H1 (cell line): ENCODE measurements around the gene RNF6. TPM values are rescaled to one million over a fixed set of nuclear protein-coding genes. Genes with fewer than 3 reads are reported as not detected.

Experiments used
- CTCF ChIA-PET: fragments of 300-600 bp; sonication (Branson Sonifier 250); formaldehyde crosslinking; loops from one replicate; lab custom pipeline; 2021; ENCODE audit not compliant: partially characterized antibody; lab: Charles Lee
- POLR2A ChIA-PET: fragments of 300-600 bp; sonication (Branson Sonifier 250); formaldehyde crosslinking; loops from one replicate; lab custom pipeline; 2021; ENCODE audit warnings: inconsistent platforms; ENCODE audit not compliant: partially characterized antibody; lab: Charles Lee
- DNase-seq, 2 experiments: peaks; one replicate each; pipeline versions ENCODE4 v3.0.0 to v3.0.0-alpha.2; 2010 to 2022; ENCODE audit warnings: low spot score in 2 of 2, low read depth in 1 of 2, mixed read lengths in 1 of 2
- FAIRE-seq: peaks from 2 replicates; lab custom pipeline; 2011; peaks lifted over from hg19 to GRCh38; lab: Jason Lieb, UNC
- H2AFZ ChIP-seq: 2 replicates; pipeline ENCODE4 v1.8.1; 2012; ENCODE audit warnings: low read length, inconsistent platforms
- H2AK5ac ChIP-seq: 2 replicates; pipeline ENCODE4 v1.6.1; 2013; ENCODE audit warnings: low read depth, low read length
- H2BK120ac ChIP-seq: replicated peaks from 2 replicates; pipeline ENCODE3; 2013; ENCODE audit warnings: low read depth, low read length, inconsistent platforms
- H2BK12ac ChIP-seq: 2 replicates; pipeline ENCODE4 v1.6.1; 2013; ENCODE audit warnings: low read depth, low read length
- H2BK15ac ChIP-seq: 2 replicates; pipeline ENCODE4 v1.6.1; 2013; ENCODE audit warnings: low read length
- H2BK20ac ChIP-seq: 2 replicates; pipeline ENCODE4 v1.6.1; 2013; ENCODE audit warnings: low read length
- H2BK5ac ChIP-seq: 2 replicates; pipeline ENCODE4 v1.6.1; 2013; ENCODE audit warnings: low read depth, low read length
- H3K14ac ChIP-seq: 2 replicates; pipeline ENCODE4 v1.6.1; 2013; ENCODE audit warnings: inconsistent platforms; ENCODE audit not compliant: insufficient read length
- H3K18ac ChIP-seq: 2 replicates; pipeline ENCODE4 v1.6.1; 2013; ENCODE audit warnings: low read length; ENCODE audit errors: extremely low read depth
- H3K23ac ChIP-seq: 2 replicates; pipeline ENCODE4 v1.6.1; 2013; ENCODE audit warnings: inconsistent platforms; ENCODE audit not compliant: insufficient read length
- H3K23me2 ChIP-seq: 2 replicates; pipeline ENCODE4 v1.6.1; 2013; ENCODE audit warnings: low read depth, low read length
- H3K27ac ChIP-seq: 2 replicates; pipeline ENCODE4 v1.6.1; 2011; ENCODE audit warnings: low read depth, low read length, inconsistent platforms
- H3K27me3 ChIP-seq, 4 experiments: replicated peaks in 1 of 4; 1 replicate in 1 of 4; 2 replicates in 3 of 4; pipeline versions ENCODE4 v1.6.1 to v1.8.1; 2011 to 2013; ENCODE audit warnings: low read length in 3 of 4, mild to moderate bottlenecking in 3 of 4, inconsistent platforms in 2 of 4, mixed read lengths in 2 of 4, moderate library complexity in 1 of 4; ENCODE audit not compliant: control insufficient read depth in 3 of 4, insufficient read depth in 3 of 4; ENCODE audit errors: extremely low read depth in 1 of 4
- H3K36me3 ChIP-seq, 4 experiments: 2 replicates each; pipeline versions ENCODE4 v1.6.1 to v1.8.1; 2011 to 2013; ENCODE audit warnings: mild to moderate bottlenecking in 4 of 4, low read length in 3 of 4, moderate library complexity in 2 of 4, control low read depth in 1 of 4, inconsistent platforms in 1 of 4; ENCODE audit not compliant: insufficient read depth in 4 of 4, control insufficient read depth in 2 of 4
- H3K4ac ChIP-seq: replicated peaks from 2 replicates; pipeline ENCODE3; 2013; ENCODE audit warnings: low read length, low read depth, mixed read lengths, inconsistent platforms; ENCODE audit not compliant: insufficient read length
- H3K4me1 ChIP-seq, 4 experiments: replicated peaks in 1 of 4; 1 replicate in 1 of 4; 2 replicates in 3 of 4; pipeline versions ENCODE4 v1.6.1 to v1.8.1; 2011 to 2013; ENCODE audit warnings: low read length in 3 of 4, inconsistent platforms in 2 of 4, mixed read lengths in 1 of 4; ENCODE audit not compliant: insufficient read depth in 4 of 4, control insufficient read depth in 3 of 4
- H3K4me2 ChIP-seq, 2 experiments: 2 replicates each; pipeline versions ENCODE4 v1.6.1 to v1.8.1; 2011 to 2013; ENCODE audit warnings: low read depth in 2 of 2, low read length in 2 of 2, control low read depth in 1 of 2, inconsistent platforms in 1 of 2, mild to moderate bottlenecking in 1 of 2; ENCODE audit not compliant: insufficient read depth in 1 of 2
- H3K4me3 ChIP-seq, 4 experiments: fragments of 200-600, 300-600 bp in 1 of 4; sonication (generic), shearing (Covaris generic), sonication (Bioruptor Twin) in 1 of 4; 2 replicates each; pipeline versions ENCODE4 v1.5.1 to v1.8.1; 2011 to 2016; ENCODE audit warnings: low read length in 4 of 4, low read depth in 3 of 4, control low read depth in 2 of 4, inconsistent platforms in 2 of 4, mild to moderate bottlenecking in 2 of 4, mixed read lengths in 1 of 4, moderate library complexity in 1 of 4; ENCODE audit not compliant: insufficient read depth in 2 of 4; ENCODE audit errors: extremely low read depth in 1 of 4
- H3K56ac ChIP-seq: replicated peaks from 2 replicates; pipeline ENCODE3; 2013; ENCODE audit warnings: low read depth, mild to moderate bottlenecking, mixed read lengths, low read length, inconsistent platforms; ENCODE audit not compliant: insufficient read length
- H3K79me1 ChIP-seq: 2 replicates; pipeline ENCODE4 v1.6.1; 2013; ENCODE audit warnings: low read depth, low read length, control low read depth
- H3K79me2 ChIP-seq, 2 experiments: 2 replicates each; pipeline versions ENCODE4 v1.6.1 to v1.8.1; 2012 to 2013; ENCODE audit warnings: low read length in 2 of 2, mild to moderate bottlenecking in 2 of 2, inconsistent platforms in 1 of 2; ENCODE audit not compliant: insufficient read depth in 2 of 2, control insufficient read depth in 1 of 2
- H3K9ac ChIP-seq, 4 experiments: replicated peaks in 1 of 4; 1 replicate in 1 of 4; 2 replicates in 3 of 4; pipeline versions ENCODE4 v1.6.1 to v1.8.1; 2011 to 2013; ENCODE audit warnings: low read depth in 3 of 4, low read length in 3 of 4, control low read depth in 2 of 4, mild to moderate bottlenecking in 2 of 4, moderate library complexity in 2 of 4, inconsistent platforms in 1 of 4; ENCODE audit errors: extremely low read depth in 1 of 4
- H3K9me3 ChIP-seq, 2 experiments: 2 replicates each; pipeline versions ENCODE4 v1.6.1 to v1.8.1; 2012 to 2013; ENCODE audit warnings: mild to moderate bottlenecking in 2 of 2, moderate library complexity in 2 of 2, control low read depth in 1 of 2, inconsistent platforms in 1 of 2, low read depth in 1 of 2, low read length in 1 of 2, mixed read lengths in 1 of 2; ENCODE audit not compliant: insufficient read depth in 2 of 2
- H4K20me1 ChIP-seq, 2 experiments: replicated peaks in 1 of 2; 2 replicates each; pipeline versions ENCODE3 to v1.8.1; 2011 to 2013; ENCODE audit warnings: inconsistent platforms in 2 of 2, low read length in 2 of 2, mild to moderate bottlenecking in 1 of 2; ENCODE audit not compliant: insufficient read depth in 2 of 2, control insufficient read depth in 1 of 2
- H4K5ac ChIP-seq: 2 replicates; pipeline ENCODE4 v1.6.1; 2013; ENCODE audit warnings: low read length, low read depth, mixed read lengths, inconsistent platforms; ENCODE audit not compliant: insufficient read length
- H4K8ac ChIP-seq: 2 replicates; pipeline ENCODE4 v1.8.0; 2013; ENCODE audit warnings: mild to moderate bottlenecking, moderate library complexity, low read length, inconsistent platforms; ENCODE audit not compliant: insufficient read depth; ENCODE audit errors: extremely low read depth
- H4K91ac ChIP-seq: replicated peaks from 2 replicates; pipeline ENCODE3; 2013; ENCODE audit warnings: low read length, mixed read lengths, inconsistent platforms; ENCODE audit not compliant: insufficient read length
- BRCA1 ChIP-seq: IDR thresholded peaks from 2 replicates; pipeline ENCODE4 v1.6.1; 2012; ENCODE audit warnings: low read depth, low read length, improper control_type of control experiment
- polyA plus RNA-seq, 7 experiments: library from polyadenylated mRNA; depleted of rRNA in 3 of 7; stranded (reverse) in 5 of 7; unstranded in 2 of 7; fragments of >200 nt in 5 of 7; fragments of 200-250 nt in 2 of 7; gene quantifications; 1 replicate in 5 of 7; 2 replicates in 1 of 7; 4 replicates in 1 of 7; pipeline versions ENCODE4 v1.2.1 to v1.2.3, GENCODE V29; 2011 to 2013; ENCODE audit warnings: missing spikeins in 2 of 7, mixed read lengths in 2 of 7
- total RNA-seq: library from RNA; stranded (reverse); fragmentation: NEBNext Ultra II Directional; extraction: Animal tissue kit (Norgen Biotek cat#: 25700); gene quantifications from 2 replicates; pipeline ENCODE4 v1.2.1, GENCODE V29; 2021
- TF ChIP-seq, protein P1 (sequence below): IDR thresholded peaks from 2 replicates; pipeline ENCODE4 v1.6.1; 2012; ENCODE audit warnings: low read length, inconsistent platforms

RNF6 gene
- total and polyA plus RNA-seq, 2 of the 8 experiments (the other 6 are each of a cell fraction or from before 2014, with no cell fraction given): 4.0 to 13.8 TPM

DNA sequence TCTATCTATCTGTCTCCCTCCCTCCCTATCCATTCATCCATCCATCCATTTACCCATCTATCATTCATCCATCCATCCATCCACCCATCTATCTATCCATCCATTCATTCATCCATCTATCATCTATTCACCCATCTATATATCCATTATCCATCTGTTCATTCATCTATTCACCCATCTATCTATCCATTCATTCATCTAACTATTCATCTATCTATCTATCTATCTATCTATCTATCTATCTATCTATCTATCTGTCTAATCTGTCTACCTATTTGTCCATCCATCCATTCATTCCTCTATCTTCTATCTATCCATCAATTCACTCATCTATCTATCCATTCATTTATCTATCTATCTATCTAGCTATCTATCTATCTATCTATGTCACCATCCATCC lies 27.4 kb upstream of the RNF6 start:
- Histone ChIP-seq H2BK120ac (no peak overlapping the region), H3K9ac (no peak overlapping the region), H3K56ac (peak overlapping the region; percentile 13), H3K18ac (no peak overlapping the region), H3K4me2 (no peak overlapping the region), H4K91ac (no peak overlapping the region), H2AFZ (no peak overlapping the region), H3K36me3 (no peaks in the 10 kb centered on the region), H3K79me2 (peaks cover 0 to under 1% of the 10 kb centered on the region in 2 experiments; a peak in 2 of 4 replicates), H2BK20ac (no peak overlapping the region), H3K4ac (no peak overlapping the region), H3K23me2 (peaks cover 4% of the 10 kb centered on the region; the same call in 1 of the 2 replicates), H3K14ac (no peak overlapping the region), H3K4me3 (no peak overlapping the region), H2BK5ac (no peak overlapping the region), H3K4me1 (no peaks in the 10 kb centered on the region), H4K8ac (no peak overlapping the region), H2BK12ac (no peak overlapping the region), H2BK15ac (no peak overlapping the region), H4K5ac (no peak overlapping the region), H3K27ac (no peak overlapping the region), H3K79me1 (no peaks in the 10 kb centered on the region), H3K27me3 (no peaks in the 10 kb centered on the region), H4K20me1 (no peaks in the 10 kb centered on the region), H2AK5ac (no peak overlapping the region), H3K9me3 (no peaks in the 10 kb centered on the region), H3K23ac (no peak overlapping the region)
- TF ChIP-seq BRCA1: no peak
- TF ChIP-seq, protein P1, sequence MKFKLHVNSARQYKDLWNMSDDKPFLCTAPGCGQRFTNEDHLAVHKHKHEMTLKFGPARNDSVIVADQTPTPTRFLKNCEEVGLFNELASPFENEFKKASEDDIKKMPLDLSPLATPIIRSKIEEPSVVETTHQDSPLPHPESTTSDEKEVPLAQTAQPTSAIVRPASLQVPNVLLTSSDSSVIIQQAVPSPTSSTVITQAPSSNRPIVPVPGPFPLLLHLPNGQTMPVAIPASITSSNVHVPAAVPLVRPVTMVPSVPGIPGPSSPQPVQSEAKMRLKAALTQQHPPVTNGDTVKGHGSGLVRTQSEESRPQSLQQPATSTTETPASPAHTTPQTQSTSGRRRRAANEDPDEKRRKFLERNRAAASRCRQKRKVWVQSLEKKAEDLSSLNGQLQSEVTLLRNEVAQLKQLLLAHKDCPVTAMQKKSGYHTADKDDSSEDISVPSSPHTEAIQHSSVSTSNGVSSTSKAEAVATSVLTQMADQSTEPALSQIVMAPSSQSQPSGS: no peak
- FAIRE-seq (no peak), DNase-seq (no peak)
- CTCF ChIA-PET: interaction anchor here (0.8 kb wide), 1 partner anchor 8 kb away, joined by 3 read pairs; no protein-coding TSS in a partner anchor
- POLR2A ChIA-PET: no interaction called here
